ENCODE results near the gene DNAJC18. TPM values are rescaled to one million over a fixed set of nuclear protein-coding genes. Genes with fewer than 3 reads are reported as not detected.

The DNAJC18 gene
- total RNA-seq, 1 experiment from 2014 or later: 9.0 TPM

DNA sequence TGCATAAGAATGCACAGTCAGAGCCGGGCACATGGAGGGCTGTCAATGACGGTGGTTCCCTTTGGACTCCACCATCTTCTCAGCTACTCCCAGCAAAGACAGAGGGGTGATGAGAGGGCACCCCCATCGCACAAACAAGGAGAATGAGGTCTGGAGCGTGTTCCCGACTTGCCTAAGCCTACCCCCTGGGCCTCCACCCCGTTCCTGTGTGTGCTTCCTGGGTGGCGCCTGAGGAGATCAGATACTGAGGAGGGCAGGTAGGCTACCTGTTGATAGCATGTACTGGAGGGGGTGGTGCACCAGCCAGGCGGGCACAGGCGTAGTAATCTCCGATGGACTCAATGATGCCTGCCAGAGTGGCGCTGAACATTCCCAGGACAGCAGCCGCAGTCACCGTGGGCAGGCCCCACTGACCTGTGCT, 60.4 kb downstream of the DNAJC18 start:
- Histone ChIP-seq H3K27ac (ENCODE audit: low read length) (no peak overlapping the region), H3K4me1 (ENCODE audit: low read length) (peaks cover 12% of the 10 kb centered on the region), H3K79me2 (ENCODE audit: low read length) (no peaks in the 10 kb centered on the region), H3K9me2 (replicated peaks; ENCODE audit: insufficient read depth, low read length) (no peaks in the 10 kb centered on the region), H2AFZ (ENCODE audit: low read length) (no peak overlapping the region), H3K4me3 (ENCODE audit: low read length) (no peak overlapping the region), H3K9ac (ENCODE audit: low read length) (no peak overlapping the region), H3K36me3 (ENCODE audit: insufficient read depth, low read length) (no peaks in the 10 kb centered on the region), H3K9me3 (ENCODE audit: low read length) (no peaks in the 10 kb centered on the region), H3K4me2 (ENCODE audit: low read depth, low read length, poor library complexity, severe bottlenecking) (no peak overlapping the region), H3K27me3 (ENCODE audit: low read length) (no peaks in the 10 kb centered on the region), H4K20me1 (ENCODE audit: insufficient read depth, low read depth, low read length) (no peaks in the 10 kb centered on the region)
- no peak for DNase-seq

DNA sequence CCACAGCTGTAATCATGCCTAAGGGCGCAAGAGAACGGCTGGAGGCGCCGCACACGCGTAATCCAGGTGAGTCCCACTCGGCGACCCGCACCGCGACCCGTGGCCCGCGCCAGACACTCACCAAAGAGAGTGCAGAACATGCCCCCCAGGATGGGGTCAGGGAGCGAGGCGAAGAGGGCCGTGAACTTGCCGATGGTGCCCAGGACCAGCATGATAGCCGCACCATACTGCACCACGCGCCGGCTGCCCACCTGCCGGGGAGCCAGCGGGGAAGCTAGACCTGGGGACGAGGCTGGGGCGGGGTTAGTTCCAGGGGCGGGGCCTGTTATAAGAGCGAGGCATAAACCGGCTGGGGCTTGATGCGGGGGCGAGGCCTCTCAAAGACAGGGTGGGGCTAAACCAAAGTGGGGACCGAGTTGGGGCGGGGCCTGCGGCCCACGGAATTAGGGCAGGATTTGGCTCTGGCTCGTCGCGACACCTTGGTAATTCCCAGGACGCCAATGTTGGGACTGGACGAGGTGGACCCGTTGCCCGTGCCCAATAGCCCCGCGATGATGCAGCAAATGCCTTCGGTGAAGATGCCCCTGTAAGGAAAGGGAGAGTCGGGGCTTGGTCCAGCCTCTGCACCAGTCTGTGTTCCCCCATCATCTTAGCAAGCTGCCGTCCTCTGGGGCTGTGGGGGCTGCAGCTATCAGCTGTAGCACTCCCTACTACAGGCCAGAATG, 61.1 kb downstream of the DNAJC18 start:
- no peaks in the 10 kb centered on the region for H3K36me3 ChIP-seq (ENCODE audit: insufficient read depth, low read length)
- H3K4me2 ChIP-seq (ENCODE audit: low read depth, low read length, poor library complexity, severe bottlenecking): no peak overlapping the region
- H3K9me2 ChIP-seq (replicated peaks; ENCODE audit: insufficient read depth, low read length): no peaks in the 10 kb centered on the region
- H3K79me2 ChIP-seq (ENCODE audit: low read length): no peaks in the 10 kb centered on the region
- H3K27me3 ChIP-seq (ENCODE audit: low read length): no peaks in the 10 kb centered on the region
- H3K9me3 ChIP-seq (ENCODE audit: low read length): no peaks in the 10 kb centered on the region
- H3K4me3 ChIP-seq (ENCODE audit: low read length): no peak overlapping the region
- no peak overlapping the region for H3K9ac ChIP-seq (ENCODE audit: low read length)
- no peaks in the 10 kb centered on the region for H4K20me1 ChIP-seq (ENCODE audit: insufficient read depth, low read depth, low read length)
- H2AFZ ChIP-seq (ENCODE audit: low read length): no peak overlapping the region
- peaks cover 10% of the 10 kb centered on the region for H3K4me1 ChIP-seq (ENCODE audit: low read length)
- no peak for DNase-seq
- H3K27ac ChIP-seq (ENCODE audit: low read length): no peak overlapping the region

DNA sequence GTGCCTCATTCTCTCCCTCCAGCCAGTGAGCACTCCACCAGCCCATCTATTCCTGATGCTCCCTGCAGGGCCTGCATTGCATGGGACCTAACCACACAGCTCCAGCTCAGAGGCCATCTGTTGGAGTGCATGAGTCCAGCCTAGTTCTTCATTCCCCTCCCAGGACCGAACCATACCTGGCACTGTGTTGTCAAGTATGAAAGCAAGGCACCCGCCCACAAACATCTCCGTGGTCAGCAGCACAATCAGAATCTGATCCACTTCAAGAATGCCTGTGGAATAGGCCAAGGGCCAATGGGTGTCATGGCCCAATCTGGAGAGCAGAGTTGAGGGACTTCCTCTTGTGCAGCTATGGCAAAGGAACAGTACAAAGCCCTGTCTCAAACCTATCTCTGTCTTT, 62.1 kb downstream of the DNAJC18 start:
- no peak overlapping the region for H3K4me3 ChIP-seq (ENCODE audit: low read length)
- no peaks in the 10 kb centered on the region for H3K9me3 ChIP-seq (ENCODE audit: low read length)
- H4K20me1 ChIP-seq (ENCODE audit: insufficient read depth, low read depth, low read length): no peaks in the 10 kb centered on the region
- DNase-seq: no peak
- H3K4me2 ChIP-seq (ENCODE audit: low read depth, low read length, poor library complexity, severe bottlenecking): no peak overlapping the region
- H2AFZ ChIP-seq (ENCODE audit: low read length): no peak overlapping the region
- no peak overlapping the region for H3K9ac ChIP-seq (ENCODE audit: low read length)
- H3K27me3 ChIP-seq (ENCODE audit: low read length): no peaks in the 10 kb centered on the region
- H3K36me3 ChIP-seq (ENCODE audit: insufficient read depth, low read length): 0 out of 2 replicates have a peak, but pooled peaks cover 4% of the 10 kb centered on the region
- no peaks in the 10 kb centered on the region for H3K9me2 ChIP-seq (replicated peaks; ENCODE audit: insufficient read depth, low read length)
- peaks cover 4% of the 10 kb centered on the region for H3K4me1 ChIP-seq (ENCODE audit: low read length)
- no peaks in the 10 kb centered on the region for H3K79me2 ChIP-seq (ENCODE audit: low read length)
- H3K27ac ChIP-seq (ENCODE audit: low read length): no peak overlapping the region

DNA sequence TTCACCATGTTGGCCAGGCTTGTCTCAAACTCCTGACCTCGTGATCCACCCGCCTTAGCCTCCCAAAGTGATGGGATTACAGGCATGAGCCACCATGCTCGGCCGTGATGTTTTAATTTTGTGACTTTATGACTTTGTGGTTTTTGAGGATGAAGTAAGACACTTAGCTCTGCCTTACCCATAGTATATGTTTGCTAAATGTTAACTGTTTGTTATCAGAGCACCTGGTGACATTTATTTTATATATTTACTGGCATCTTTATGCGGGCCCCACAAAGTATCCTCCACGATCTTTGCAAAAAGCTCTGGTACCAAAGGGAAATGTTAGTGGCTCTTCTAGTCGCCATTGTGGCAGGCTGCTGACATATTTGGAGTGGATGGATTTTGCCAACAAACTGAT, 63.0 kb downstream of the DNAJC18 start:
- Histone ChIP-seq H3K9me3 (ENCODE audit: low read length) (no peaks in the 10 kb centered on the region), H3K36me3 (ENCODE audit: insufficient read depth, low read length) (0 out of 2 replicates have a peak, but pooled peaks cover 4% of the 10 kb centered on the region), H3K79me2 (ENCODE audit: low read length) (no peaks in the 10 kb centered on the region), H3K9me2 (replicated peaks; ENCODE audit: insufficient read depth, low read length) (no peaks in the 10 kb centered on the region), H4K20me1 (ENCODE audit: insufficient read depth, low read depth, low read length) (no peaks in the 10 kb centered on the region), H3K4me2 (ENCODE audit: low read depth, low read length, poor library complexity, severe bottlenecking) (no peak overlapping the region), H2AFZ (ENCODE audit: low read length) (no peak overlapping the region), H3K27me3 (ENCODE audit: low read length) (no peaks in the 10 kb centered on the region), H3K27ac (ENCODE audit: low read length) (no peak overlapping the region), H3K4me1 (ENCODE audit: low read length) (no peaks in the 10 kb centered on the region), H3K4me3 (ENCODE audit: low read length) (no peak overlapping the region), H3K9ac (ENCODE audit: low read length) (no peak overlapping the region)
- no peak for DNase-seq

DNA sequence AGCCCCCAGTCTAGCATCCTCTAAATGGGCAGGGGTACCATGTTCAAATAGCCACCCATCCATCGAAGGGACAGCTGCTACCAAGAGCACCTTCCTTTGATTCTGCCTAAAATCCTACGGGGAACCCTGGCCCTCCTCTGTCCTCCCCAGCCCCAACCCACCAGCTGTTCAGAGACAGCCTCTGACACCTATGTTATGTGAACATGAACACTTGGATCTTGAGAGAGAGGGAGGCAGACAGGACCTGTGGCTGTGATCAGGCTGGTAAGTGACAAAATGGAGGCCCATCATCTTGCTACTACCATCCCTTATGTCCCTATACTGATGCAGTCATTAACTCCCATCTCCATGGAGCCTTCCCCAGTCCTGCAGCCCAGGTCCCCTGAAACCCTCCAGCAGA, 64.4 kb downstream of the DNAJC18 start:
- no peaks in the 10 kb centered on the region for H4K20me1 ChIP-seq (ENCODE audit: insufficient read depth, low read depth, low read length)
- no peak for DNase-seq
- no peak overlapping the region for H2AFZ ChIP-seq (ENCODE audit: low read length)
- no peaks in the 10 kb centered on the region for H3K4me1 ChIP-seq (ENCODE audit: low read length)
- peaks cover 5% of the 10 kb centered on the region; the same call in 1 of the 2 replicates for H3K36me3 ChIP-seq (ENCODE audit: insufficient read depth, low read length)
- H3K9ac ChIP-seq (ENCODE audit: low read length): no peak overlapping the region
- H3K79me2 ChIP-seq (ENCODE audit: low read length): no peaks in the 10 kb centered on the region
- H3K9me2 ChIP-seq (replicated peaks; ENCODE audit: insufficient read depth, low read length): no peaks in the 10 kb centered on the region
- H3K27me3 ChIP-seq (ENCODE audit: low read length): no peaks in the 10 kb centered on the region
- no peak overlapping the region for H3K27ac ChIP-seq (ENCODE audit: low read length)
- no peaks in the 10 kb centered on the region for H3K9me3 ChIP-seq (ENCODE audit: low read length)
- H3K4me3 ChIP-seq (ENCODE audit: low read length): no peak overlapping the region
- no peak overlapping the region for H3K4me2 ChIP-seq (ENCODE audit: low read depth, low read length, poor library complexity, severe bottlenecking)

DNA sequence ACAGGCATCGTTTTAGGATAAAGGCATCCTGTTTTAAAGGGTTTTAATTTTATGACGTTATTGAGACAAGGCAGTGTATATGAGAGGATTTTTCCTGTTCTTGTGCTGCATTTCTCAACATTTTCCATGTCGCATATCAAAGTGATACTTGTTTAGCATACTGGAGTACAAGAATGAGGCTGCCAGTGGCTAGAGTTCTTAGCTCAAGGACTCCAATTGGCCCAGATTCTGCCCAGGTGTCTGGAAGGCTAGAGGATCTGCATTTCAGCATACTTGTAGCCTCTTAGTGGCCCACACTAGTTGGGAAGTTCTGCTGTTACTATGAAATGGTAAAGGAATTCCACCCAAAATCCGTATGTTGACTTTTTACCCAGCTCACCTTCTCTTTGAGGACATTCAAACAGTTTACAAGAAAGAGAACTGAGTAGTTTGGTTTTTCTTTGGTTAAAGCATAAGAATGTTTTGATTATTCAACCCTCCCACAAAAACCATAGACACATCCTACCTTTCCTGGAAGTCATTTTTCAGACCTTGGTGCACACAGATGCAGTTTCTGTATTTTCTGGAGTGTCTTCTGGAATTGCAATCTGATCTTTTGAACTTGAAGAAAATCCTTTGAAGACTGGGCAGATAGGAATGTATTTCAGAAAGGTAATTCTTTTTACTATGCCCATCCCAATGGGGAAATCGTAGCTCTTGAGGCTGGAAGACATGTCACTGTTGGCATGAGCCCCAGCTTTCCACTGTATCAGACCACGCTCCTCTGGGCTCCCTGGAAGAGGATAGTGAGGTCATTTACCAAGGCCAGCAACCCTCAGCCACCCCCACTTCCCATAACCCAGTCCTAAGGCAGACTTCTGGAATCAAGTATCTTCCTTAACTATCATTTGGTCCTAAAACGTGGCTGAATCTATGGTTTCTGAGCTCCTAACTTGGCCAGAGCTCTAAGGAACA, 67.6 kb downstream of the DNAJC18 start:
- Histone ChIP-seq H3K4me1 (ENCODE audit: low read length) (peaks cover 4% of the 10 kb centered on the region; the same call in 1 of the 2 replicates), H3K9ac (ENCODE audit: low read length) (no peak overlapping the region), H3K9me2 (replicated peaks; ENCODE audit: insufficient read depth, low read length) (no peaks in the 10 kb centered on the region), H3K27ac (ENCODE audit: low read length) (no peak overlapping the region), H3K9me3 (ENCODE audit: low read length) (no peaks in the 10 kb centered on the region), H3K27me3 (ENCODE audit: low read length) (no peaks in the 10 kb centered on the region), H3K4me3 (ENCODE audit: low read length) (no peak overlapping the region), H3K79me2 (ENCODE audit: low read length) (no peaks in the 10 kb centered on the region), H3K36me3 (ENCODE audit: insufficient read depth, low read length) (peaks cover 22% of the 10 kb centered on the region; the same call in 1 of the 2 replicates), H3K4me2 (ENCODE audit: low read depth, low read length, poor library complexity, severe bottlenecking) (no peak overlapping the region), H2AFZ (ENCODE audit: low read length) (no peak overlapping the region), H4K20me1 (ENCODE audit: insufficient read depth, low read depth, low read length) (no peaks in the 10 kb centered on the region)
- DNase-seq: no peak

DNA sequence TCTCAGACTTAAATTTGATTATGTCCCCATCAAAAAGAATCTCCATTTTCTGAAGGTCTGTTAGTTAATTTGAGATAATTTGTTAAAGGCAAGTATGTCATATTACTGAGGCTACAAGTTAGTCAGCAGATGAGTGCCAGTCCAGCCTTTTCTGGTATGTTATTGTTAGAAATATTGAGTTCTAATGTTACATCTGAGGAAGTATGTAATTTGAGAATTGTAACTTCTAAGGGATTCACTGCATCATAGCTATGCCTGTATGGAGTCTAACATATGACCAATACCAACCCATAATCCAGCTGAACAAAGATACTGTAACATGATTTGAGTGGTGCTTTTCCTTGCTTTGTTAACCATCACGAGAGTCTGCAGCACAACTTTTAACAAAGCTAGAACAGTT, 70.1 kb downstream of the DNAJC18 start:
- H3K9ac ChIP-seq (ENCODE audit: low read length): no peak overlapping the region
- H3K36me3 ChIP-seq (ENCODE audit: insufficient read depth, low read length): peaks cover 33% of the 10 kb centered on the region; the same call in 1 of the 2 replicates
- H3K9me2 ChIP-seq (replicated peaks; ENCODE audit: insufficient read depth, low read length): no peaks in the 10 kb centered on the region
- H2AFZ ChIP-seq (ENCODE audit: low read length): no peak overlapping the region
- H3K27me3 ChIP-seq (ENCODE audit: low read length): no peaks in the 10 kb centered on the region
- no peaks in the 10 kb centered on the region for H4K20me1 ChIP-seq (ENCODE audit: insufficient read depth, low read depth, low read length)
- no peak overlapping the region for H3K27ac ChIP-seq (ENCODE audit: low read length)
- H3K4me2 ChIP-seq (ENCODE audit: low read depth, low read length, poor library complexity, severe bottlenecking): no peak overlapping the region
- H3K79me2 ChIP-seq (ENCODE audit: low read length): no peaks in the 10 kb centered on the region; the same call in 1 of the 2 replicates
- H3K9me3 ChIP-seq (ENCODE audit: low read length): no peaks in the 10 kb centered on the region
- H3K4me1 ChIP-seq (ENCODE audit: low read length): peaks cover 4% of the 10 kb centered on the region; the same call in 1 of the 2 replicates
- H3K4me3 ChIP-seq (ENCODE audit: low read length): no peak overlapping the region
- no peak for DNase-seq

DNA sequence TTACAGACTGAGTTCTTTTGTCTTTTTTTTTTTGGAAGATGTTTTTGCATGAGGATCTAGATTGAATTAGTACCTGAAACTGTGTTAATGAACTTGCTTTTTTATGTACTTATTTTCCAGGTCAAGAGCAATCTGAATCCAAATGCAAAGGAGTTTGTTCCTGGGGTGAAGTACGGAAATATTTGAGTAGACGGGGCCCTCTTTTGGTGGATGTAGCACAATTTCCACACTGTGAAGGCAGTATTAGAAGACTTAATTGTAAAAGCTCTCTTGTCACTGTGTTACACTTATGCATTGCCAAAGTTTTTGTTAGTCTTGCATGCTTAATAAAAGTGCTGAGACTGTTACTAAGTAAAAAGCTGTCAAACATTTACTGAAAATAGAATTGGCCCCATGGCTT, 70.7 kb downstream of the DNAJC18 start:
- H3K79me2 ChIP-seq (ENCODE audit: low read length): peaks cover 4% of the 10 kb centered on the region
- H4K20me1 ChIP-seq (ENCODE audit: insufficient read depth, low read depth, low read length): peaks cover 5% of the 10 kb centered on the region; the same call in 1 of the 2 replicates
- no peaks in the 10 kb centered on the region for H3K27me3 ChIP-seq (ENCODE audit: low read length)
- H3K27ac ChIP-seq (ENCODE audit: low read length): no peak overlapping the region
- H3K4me2 ChIP-seq (ENCODE audit: low read depth, low read length, poor library complexity, severe bottlenecking): no peak overlapping the region
- peaks cover 4% of the 10 kb centered on the region; the same call in 1 of the 2 replicates for H3K4me1 ChIP-seq (ENCODE audit: low read length)
- no peak overlapping the region for H2AFZ ChIP-seq (ENCODE audit: low read length)
- H3K9me3 ChIP-seq (ENCODE audit: low read length): no peaks in the 10 kb centered on the region
- H3K36me3 ChIP-seq (ENCODE audit: insufficient read depth, low read length): peaks cover 38% of the 10 kb centered on the region
- no peaks in the 10 kb centered on the region for H3K9me2 ChIP-seq (replicated peaks; ENCODE audit: insufficient read depth, low read length)
- no peak for DNase-seq
- H3K9ac ChIP-seq (ENCODE audit: low read length): no peak overlapping the region
- no peak overlapping the region for H3K4me3 ChIP-seq (ENCODE audit: low read length)
